ENCODE measurements around the gene SLX4IP.

GRCh38 chr20:10657453-10657852 is 222.3 kb downstream of the SLX4IP start:
- no peak for TF ChIP-seq CTCF (IDR thresholded peaks at IDR 0.05; ENCODE audit: extremely low read depth in 1 of 2, insufficient read depth in 1 of 2, low read depth in 1 of 2, low read length in 2 of 2)
- no peak for TF ChIP-seq MAX (IDR thresholded peaks at IDR 0.05; ENCODE audit: insufficient read depth, insufficient read length)
- no peak for TF ChIP-seq GATA2 (IDR thresholded peaks at IDR 0.05; ENCODE audit: insufficient read depth, insufficient read length, low read depth, low read length)
- TF ChIP-seq POLR2A (IDR thresholded peaks at IDR 0.05; ENCODE audit: low read depth, low read length), result no peak
- no peak for TF ChIP-seq POLR2AphosphoS5 (IDR thresholded peaks at IDR 0.05; ENCODE audit: insufficient read depth, low read depth, low read length)
- no peak for TF ChIP-seq EZH2 (IDR thresholded peaks at IDR 0.05; ENCODE audit: borderline replicate concordance, low read depth, low read length, severe bottlenecking)
- no peak for TF ChIP-seq MYC (IDR thresholded peaks at IDR 0.05; ENCODE audit: low read depth, low read length)
- no peak for TF ChIP-seq JUN (IDR thresholded peaks at IDR 0.05; ENCODE audit: borderline replicate concordance, insufficient read depth, insufficient read length, low read depth)
- no peak for TF ChIP-seq FOS (IDR thresholded peaks at IDR 0.05; ENCODE audit: borderline replicate concordance, insufficient read depth, low read length)
